Stimulated activated CD4-positive, alpha-beta T cell treated with anti-CD3 and anti-CD28 coated beads, TNF-alpha, amount 100 ng/mL, for 24 hours (primary cell): Measurements from ENCODE around the gene SLC2A2.
"Not testable (repeated sequence)": the region's sequence is repeated elsewhere in the genome, so short reads cannot be mapped to it uniquely, and the experiment has no call there.

ENCODE experiments used
- DNase-seq, 3 experiments: peaks; one replicate each; pipeline ENCODE4 v3.0.0-alpha.2; 2020; ENCODE audit warnings: low read depth in 3 of 3

The SLC2A2 gene

GRCh38 chr3:170988378-170988777, 38.1 kb downstream of the SLC2A2 start:
- no peak for DNase-seq

- DNase-seq: no peak
Observed at GRCh38 chr3:170985304-170985703, 41.2 kb downstream of the SLC2A2 start.

- no peak for DNase-seq
Observed at GRCh38 chr3:170982733-170983132, 43.8 kb downstream of the SLC2A2 start.

- no peak for DNase-seq
Observed at GRCh38 chr3:170980399-170980798, 46.1 kb downstream of the SLC2A2 start.

- no peak for DNase-seq
Observed at GRCh38 chr3:170977949-170978745, 48.4 kb downstream of the SLC2A2 start.

GRCh38 chr3:170976190-170976519, 50.4 kb downstream of the SLC2A2 start:
- no peak for DNase-seq

GRCh38 chr3:170975283-170976189, 51.0 kb downstream of the SLC2A2 start:
- no peak for DNase-seq

GRCh38 chr3:170974872-170975271, 51.6 kb downstream of the SLC2A2 start:
- DNase-seq: no peak

- DNase-seq: not testable (repeated sequence)
Observed at GRCh38 chr3:170972917-170973316, 53.6 kb downstream of the SLC2A2 start.

GRCh38 chr3:170967126-170967525, 59.4 kb downstream of the SLC2A2 start:
- DNase-seq: no peak

GRCh38 chr3:170966495-170966894, 60.0 kb downstream of the SLC2A2 start:
- no peak for DNase-seq

GRCh38 chr3:170962411-170962810, 64.1 kb downstream of the SLC2A2 start:
- no peak for DNase-seq

GRCh38 chr3:170961616-170962400, 64.7 kb downstream of the SLC2A2 start:
- no peak for DNase-seq

GRCh38 chr3:170959457-170959856, 67.1 kb downstream of the SLC2A2 start:
- DNase-seq: no peak

GRCh38 chr3:170956647-170957046, 69.9 kb downstream of the SLC2A2 start:
- no peak for DNase-seq

- no peak for DNase-seq
Observed at GRCh38 chr3:170953736-170954135, 72.8 kb downstream of the SLC2A2 start.

- DNase-seq: no peak
Observed at GRCh38 chr3:170953229-170953628, 73.3 kb downstream of the SLC2A2 start.

GRCh38 chr3:170949211-170949610, 77.3 kb downstream of the SLC2A2 start:
- DNase-seq: no peak

GRCh38 chr3:170947018-170947769, 79.3 kb downstream of the SLC2A2 start:
- DNase-seq: no peak
